Osteoblast (primary cell): ENCODE measurements around the gene FOXK1. TPM values are rescaled to one million over a fixed set of nuclear protein-coding genes. Genes with fewer than 3 reads are reported as not detected.

Experiments used
- DNase-seq: peaks from one replicate; pipeline ENCODE4 v3.0.0; 2011; ENCODE audit warnings: low spot score, mixed read lengths; ENCODE audit not compliant: insufficient read length; ENCODE audit errors: missing footprints
- H2AFZ ChIP-seq: 2 replicates; pipeline ENCODE4 v1.6.0; 2011; ENCODE audit warnings: mild to moderate bottlenecking, low read length
- H3K27ac ChIP-seq: 2 replicates; pipeline ENCODE4 v1.5.1; 2011; ENCODE audit warnings: mild to moderate bottlenecking, low read depth, low read length, moderate library complexity
- H3K27me3 ChIP-seq: 2 replicates; pipeline ENCODE4 v1.6.0; 2012; ENCODE audit warnings: mild to moderate bottlenecking, control low read depth, inconsistent platforms, low read length, moderate library complexity; ENCODE audit not compliant: insufficient read depth
- H3K36me3 ChIP-seq: 2 replicates; pipeline ENCODE4 v1.5.1; 2011; ENCODE audit warnings: mild to moderate bottlenecking, low read length, control low read depth, moderate library complexity; ENCODE audit not compliant: insufficient read depth
- H3K4me1 ChIP-seq: 2 replicates; pipeline ENCODE4 v1.5.1; 2011; ENCODE audit warnings: mild to moderate bottlenecking, low read length, control low read depth, moderate library complexity; ENCODE audit not compliant: insufficient read depth
- H3K4me2 ChIP-seq: 2 replicates; pipeline ENCODE4 v1.6.0; 2011; ENCODE audit warnings: mild to moderate bottlenecking, low read length; ENCODE audit not compliant: insufficient read depth
- H3K4me3 ChIP-seq: fragments of 200-600 bp; sonication (generic); 3 replicates; pipeline ENCODE4 v1.5.1; 2012; ENCODE audit warnings: mild to moderate bottlenecking, low read length, inconsistent platforms; ENCODE audit not compliant: insufficient read depth
- H3K79me2 ChIP-seq: 2 replicates; pipeline ENCODE4 v1.6.0; 2012; ENCODE audit warnings: mild to moderate bottlenecking, low read length, control low read depth, inconsistent platforms; ENCODE audit not compliant: insufficient read depth
- H3K9me3 ChIP-seq: 2 replicates; pipeline ENCODE4 v1.5.1; 2011; ENCODE audit warnings: low read depth, low read length, control low read depth
- H4K20me1 ChIP-seq: 2 replicates; pipeline ENCODE4 v1.6.0; 2012; ENCODE audit warnings: mild to moderate bottlenecking, low read length, control low read depth; ENCODE audit not compliant: insufficient read depth
- total RNA-seq: library from RNA; depleted of rRNA; stranded (reverse); fragments of >200 nt; gene quantifications from 2 replicates; pipeline ENCODE4 v1.2.3, GENCODE V29; 2012
- TF ChIP-seq, protein P1 (sequence below): IDR thresholded peaks from 2 replicates; pipeline ENCODE4 v1.5.1; 2011; ENCODE audit warnings: mild to moderate bottlenecking, low read depth, low read length, moderate library complexity; ENCODE audit errors: extremely low read depth

FOXK1 gene
- total RNA-seq, 1 donor, result 31.8 TPM

DNA sequence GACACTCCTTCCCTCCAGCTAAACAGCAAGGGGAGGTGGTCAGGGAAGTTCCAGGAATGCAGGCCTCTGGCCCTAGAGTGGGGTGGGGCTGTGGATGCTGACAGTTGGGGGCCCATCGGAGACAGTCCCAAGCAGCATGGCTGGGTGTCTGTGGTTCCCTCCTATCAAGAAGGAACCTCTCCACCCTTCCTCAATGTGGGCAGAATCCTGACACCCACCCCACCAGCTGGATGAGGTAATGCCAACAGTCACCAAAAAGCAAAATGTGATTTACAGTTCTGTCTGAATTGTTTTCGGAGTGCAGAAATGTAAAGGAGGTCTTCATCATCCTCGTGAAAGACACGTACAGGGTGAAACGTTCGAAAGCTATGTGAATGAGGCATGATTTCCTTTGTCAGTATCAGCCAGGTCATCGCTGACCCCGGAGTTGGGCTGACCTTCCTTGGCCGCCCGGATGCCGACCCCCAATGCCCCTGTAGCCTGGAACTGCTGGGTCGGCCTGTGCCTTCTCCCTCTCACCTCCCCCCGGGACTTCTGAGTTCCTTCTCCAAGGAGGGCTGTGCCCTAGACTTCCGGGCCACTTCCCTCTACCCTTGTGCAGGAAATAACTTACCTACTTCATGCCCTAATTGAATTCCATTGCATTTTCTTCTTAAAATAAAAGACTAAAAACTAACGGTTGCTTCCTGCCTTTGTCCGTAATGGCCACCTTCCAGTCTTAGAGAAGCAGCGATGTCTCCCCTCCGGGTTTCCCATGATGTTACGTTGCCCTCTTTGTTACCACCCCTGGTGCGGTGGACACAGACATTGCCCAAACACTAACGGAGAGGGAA is 24.5 kb downstream of the FOXK1 start:
- Histone ChIP-seq H3K4me2 (no peak overlapping the region), H3K4me3 (no peak overlapping the region), H3K27ac (no peak overlapping the region), H3K27me3 (no peaks in the 10 kb centered on the region), H3K79me2 (peaks cover 88% of the 10 kb centered on the region), H3K36me3 (no peaks in the 10 kb centered on the region), H2AFZ (no peak overlapping the region), H4K20me1 (peaks cover 46% of the 10 kb centered on the region), H3K4me1 (peaks cover 3% of the 10 kb centered on the region), H3K9me3 (no peaks in the 10 kb centered on the region)
- peak; percentile 55 for DNase-seq
- TF ChIP-seq, protein P1, sequence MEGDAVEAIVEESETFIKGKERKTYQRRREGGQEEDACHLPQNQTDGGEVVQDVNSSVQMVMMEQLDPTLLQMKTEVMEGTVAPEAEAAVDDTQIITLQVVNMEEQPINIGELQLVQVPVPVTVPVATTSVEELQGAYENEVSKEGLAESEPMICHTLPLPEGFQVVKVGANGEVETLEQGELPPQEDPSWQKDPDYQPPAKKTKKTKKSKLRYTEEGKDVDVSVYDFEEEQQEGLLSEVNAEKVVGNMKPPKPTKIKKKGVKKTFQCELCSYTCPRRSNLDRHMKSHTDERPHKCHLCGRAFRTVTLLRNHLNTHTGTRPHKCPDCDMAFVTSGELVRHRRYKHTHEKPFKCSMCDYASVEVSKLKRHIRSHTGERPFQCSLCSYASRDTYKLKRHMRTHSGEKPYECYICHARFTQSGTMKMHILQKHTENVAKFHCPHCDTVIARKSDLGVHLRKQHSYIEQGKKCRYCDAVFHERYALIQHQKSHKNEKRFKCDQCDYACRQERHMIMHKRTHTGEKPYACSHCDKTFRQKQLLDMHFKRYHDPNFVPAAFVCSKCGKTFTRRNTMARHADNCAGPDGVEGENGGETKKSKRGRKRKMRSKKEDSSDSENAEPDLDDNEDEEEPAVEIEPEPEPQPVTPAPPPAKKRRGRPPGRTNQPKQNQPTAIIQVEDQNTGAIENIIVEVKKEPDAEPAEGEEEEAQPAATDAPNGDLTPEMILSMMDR, result no peak

DNA sequence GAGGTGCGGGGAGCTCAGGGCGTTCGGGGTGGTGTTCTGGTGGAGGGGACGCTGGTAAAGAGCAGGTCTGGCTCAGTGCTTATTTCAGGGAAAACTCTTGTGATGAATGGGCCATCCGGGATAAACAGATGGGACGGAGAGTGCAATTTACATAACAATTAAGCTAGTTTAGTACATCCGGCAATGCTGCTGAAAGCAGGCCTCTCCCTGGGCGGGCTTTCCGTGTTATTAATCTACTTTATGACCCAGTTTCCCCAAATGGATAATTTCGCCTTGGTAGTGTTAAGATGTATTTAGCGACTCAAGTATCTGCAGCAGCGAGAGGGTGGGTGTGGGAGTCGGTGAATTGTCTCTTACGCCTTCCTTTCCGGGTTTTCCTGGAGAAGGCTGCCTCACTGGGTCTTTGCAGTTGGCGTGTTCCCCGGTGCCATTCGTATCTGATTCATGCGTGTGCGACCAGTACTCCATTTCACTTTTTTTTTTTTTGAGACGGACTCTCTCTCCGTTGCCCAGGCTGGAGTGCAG is 25.2 kb downstream of the FOXK1 start:
- Histone ChIP-seq H3K9me3 (no peaks in the 10 kb centered on the region), H2AFZ (no peak overlapping the region), H4K20me1 (peaks cover 53% of the 10 kb centered on the region), H3K27ac (no peak overlapping the region), H3K4me3 (no peak overlapping the region), H3K79me2 (peaks cover 91% of the 10 kb centered on the region), H3K27me3 (no peaks in the 10 kb centered on the region), H3K36me3 (peaks cover 3% of the 10 kb centered on the region), H3K4me1 (peaks cover 6% of the 10 kb centered on the region), H3K4me2 (no peak overlapping the region)
- TF ChIP-seq, protein P1, result no peak
- DNase-seq, result peak; percentile 49

DNA sequence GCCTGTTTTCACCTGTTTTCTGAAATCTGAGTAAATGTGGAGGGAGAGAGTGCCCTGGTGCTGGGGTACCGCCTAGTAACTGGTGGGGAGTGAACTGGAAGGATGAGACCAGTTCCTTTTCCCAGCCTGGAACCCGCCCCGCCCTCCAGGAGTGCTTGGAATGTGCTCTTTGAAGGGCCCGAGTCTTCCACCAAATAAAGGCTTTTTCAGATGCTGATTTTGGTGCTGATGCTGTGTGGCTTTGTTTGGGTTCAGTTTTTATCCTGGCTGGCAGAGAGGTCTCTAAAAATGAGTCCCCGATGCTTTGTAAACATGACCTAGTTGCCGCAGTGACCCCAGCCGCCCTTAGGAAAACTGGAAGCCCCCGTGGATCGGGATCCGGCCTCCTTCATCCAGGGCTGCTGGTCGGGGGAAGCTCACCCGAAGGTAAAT is 25.9 kb downstream of the FOXK1 start:
- H3K79me2 ChIP-seq, result peaks cover 91% of the 10 kb centered on the region
- no peak overlapping the region for H2AFZ ChIP-seq
- TF ChIP-seq, protein P1, result no peak
- no peaks in the 10 kb centered on the region for H3K9me3 ChIP-seq
- H3K27ac ChIP-seq, result no peak overlapping the region
- H3K4me2 ChIP-seq, result no peak overlapping the region
- H3K36me3 ChIP-seq, result peaks cover 3% of the 10 kb centered on the region
- DNase-seq, result no peak
- H3K4me3 ChIP-seq, result no peak overlapping the region
- no peaks in the 10 kb centered on the region for H3K27me3 ChIP-seq
- H3K4me1 ChIP-seq, result peaks cover 10% of the 10 kb centered on the region
- H4K20me1 ChIP-seq, result peaks cover 56% of the 10 kb centered on the region

DNA sequence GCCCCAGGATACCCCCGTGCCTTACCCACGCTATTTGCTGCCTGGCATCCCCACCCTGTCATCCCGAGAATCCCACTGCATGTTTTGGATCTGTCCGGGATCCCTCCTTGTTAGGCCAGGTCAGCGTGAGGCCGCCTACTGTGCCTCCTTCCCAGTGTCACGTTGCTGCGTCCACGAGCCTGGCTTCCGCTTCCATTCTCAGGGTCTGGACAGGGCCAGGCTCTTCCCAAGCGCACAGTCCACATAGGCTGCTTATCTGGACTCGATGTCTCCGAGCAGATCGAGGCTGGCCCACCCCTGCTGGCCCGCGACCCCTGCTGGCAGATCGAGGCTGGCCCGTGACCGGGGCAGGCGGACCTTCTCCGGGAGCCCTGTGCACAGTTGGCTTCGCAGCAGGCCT is 27.1 kb downstream of the FOXK1 start:
- peaks cover 91% of the 10 kb centered on the region for H3K79me2 ChIP-seq
- DNase-seq, result no peak
- peaks cover 3% of the 10 kb centered on the region for H3K36me3 ChIP-seq
- H3K4me2 ChIP-seq, result no peak overlapping the region
- H3K4me3 ChIP-seq, result no peak overlapping the region
- peaks cover 58% of the 10 kb centered on the region for H4K20me1 ChIP-seq
- no peak overlapping the region for H3K27ac ChIP-seq
- no peaks in the 10 kb centered on the region for H3K27me3 ChIP-seq
- H3K4me1 ChIP-seq, result peaks cover 12% of the 10 kb centered on the region
- no peak overlapping the region for H2AFZ ChIP-seq
- no peaks in the 10 kb centered on the region for H3K9me3 ChIP-seq
- TF ChIP-seq, protein P1, result no peak
